CD4-positive, alpha-beta memory T cell (primary cell): ENCODE measurements around the gene KCTD13. TPM values are rescaled to one million over a fixed set of nuclear protein-coding genes. Genes with fewer than 3 reads are reported as not detected.

ENCODE experiments used
- CTCF ChIA-PET: fragments of 350-600 bp; sonication (Branson Sonifier 250); formaldehyde crosslinking; loops from one replicate; lab custom pipeline; 2021; ENCODE audit warnings: inconsistent platforms; ENCODE audit not compliant: partially characterized antibody; lab: Charles Lee
- POLR2A ChIA-PET: fragments of 350-600 bp; sonication (Branson Sonifier 250); formaldehyde crosslinking; loops from one replicate; lab custom pipeline; 2021; ENCODE audit not compliant: partially characterized antibody; lab: Charles Lee
- DNase-seq, 5 donors: peaks; one replicate each; pipeline versions ENCODE4 v3.0.0 to v3.0.0-alpha.2; 2020 to 2022; ENCODE audit warnings: mixed read lengths in 1 of 5
- H3K27ac ChIP-seq: one replicate; pipeline ENCODE4 v1.7.0; 2013; ENCODE audit warnings: low read depth, low read length
- H3K27me3 ChIP-seq: 2 replicates; pipeline ENCODE4 v1.7.0; 2013; ENCODE audit warnings: mild to moderate bottlenecking, low read length, moderate library complexity; ENCODE audit not compliant: insufficient read depth
- H3K36me3 ChIP-seq: 2 replicates; pipeline ENCODE4 v1.7.0; 2013; ENCODE audit warnings: mild to moderate bottlenecking, low read length, moderate library complexity; ENCODE audit not compliant: insufficient read depth
- H3K4me1 ChIP-seq: 2 replicates; pipeline ENCODE4 v1.7.0; 2013; ENCODE audit warnings: mild to moderate bottlenecking, low read length, moderate library complexity; ENCODE audit not compliant: insufficient read depth
- H3K4me3 ChIP-seq, 2 donors: one replicate each; pipeline ENCODE4 v1.7.0; 2013; ENCODE audit warnings: low read length in 2 of 2, mild to moderate bottlenecking in 1 of 2
- H3K9me3 ChIP-seq, 2 donors: one replicate each; pipeline ENCODE4 v1.7.0; 2013; ENCODE audit warnings: low read length in 2 of 2, control low read depth in 1 of 2; ENCODE audit not compliant: control insufficient read depth in 1 of 2
- H3K27ac Mint-ChIP-seq, 7 donors: one replicate each; pipeline ENCODE4 v1.8.0; 2020 to 2021; ENCODE audit warnings: mixed read lengths in 7 of 7, mild to moderate bottlenecking in 6 of 7, inconsistent platforms in 3 of 7, moderate library complexity in 3 of 7
- H3K27me3 Mint-ChIP-seq, 2 donors: one replicate each; pipeline ENCODE4 v1.8.0; 2020 to 2021; ENCODE audit warnings: mixed read lengths in 2 of 2
- H3K36me3 Mint-ChIP-seq, 2 donors: one replicate each; pipeline ENCODE4 v1.8.0; 2020 to 2021; ENCODE audit warnings: mixed read lengths in 2 of 2, inconsistent platforms in 1 of 2, mild to moderate bottlenecking in 1 of 2
- H3K4me1 Mint-ChIP-seq, 4 donors: one replicate each; pipeline ENCODE4 v1.8.0; 2020 to 2021; ENCODE audit warnings: mixed read lengths in 4 of 4, mild to moderate bottlenecking in 1 of 4
- H3K4me3 Mint-ChIP-seq, 8 donors: one replicate each; pipeline ENCODE4 v1.8.0; 2020 to 2021; ENCODE audit warnings: mixed read lengths in 8 of 8, mild to moderate bottlenecking in 7 of 8, moderate library complexity in 6 of 8, inconsistent platforms in 3 of 8
- H3K9me3 Mint-ChIP-seq, 8 donors: one replicate each; pipeline ENCODE4 v1.8.0; 2020 to 2021; ENCODE audit warnings: mixed read lengths in 8 of 8, mild to moderate bottlenecking in 5 of 8, inconsistent platforms in 3 of 8, moderate library complexity in 1 of 8
- intact Hi-C: fragments of 100-400 bp; cut with micrococcal nuclease; formaldehyde crosslinking; loops from one replicate; pipeline ENCODE4 v1.15.1; 2023
- polyA plus RNA-seq, 2 donors: library from polyadenylated mRNA; unstranded; fragments of 300-500 nt; fragmentation: Illumina TruSeq; gene quantifications; one replicate each; pipeline ENCODE4 v1.2.3, GENCODE V29; 2021
- total RNA-seq, 2 experiments: library from RNA; stranded (reverse); gene quantifications; one replicate each; pipeline ENCODE4 v1.2.3, GENCODE V29; 2021

The KCTD13 gene
- total and polyA plus RNA-seq, 4 experiments from 2014 or later = 6.0 to 87.3 (median 51.0) TPM

- no peak overlapping the region for H3K27ac ChIP-seq
- intact Hi-C loops = loop anchor here (1.0 kb wide), 1 partner anchor 38 kb away; the partner anchor contains the start of gene CDIPT
- Mint-ChIP-seq H3K4me3 (peak overlapping the region; percentile 47 to 83 (median 72)), H3K9me3 (peaks cover 0 to 3% (median 0%) of the 10 kb centered on the region in 8 donors), H3K27ac (peak overlapping the region in 2 of 7 donors; percentile 30), H3K36me3 (no peaks in the 10 kb centered on the region), H3K4me1 (peaks cover 0 to 5% (median 3%) of the 10 kb centered on the region in 4 donors), H3K27me3 (peaks cover 18% of the 10 kb centered on the region in 2 donors)
- CTCF ChIA-PET = interaction anchor here (0.9 to 1.3 kb wide), 2 partner anchors 72 to 76 kb away, joined by 3 read pairs; partner anchors contain the start of gene TAOK2
- DNase-seq = no peak
- POLR2A ChIA-PET = interaction anchor here (1.5 to 3.9 kb wide), 4 partner anchors 16 to 93 kb away, joined by 4 to 13 read pairs (median 10); partner anchors contain the start of gene KCTD13
- H3K4me3 ChIP-seq = no peak overlapping the region
- H3K4me1 ChIP-seq = peaks cover 15% of the 10 kb centered on the region
- H3K9me3 ChIP-seq = no peaks in the 10 kb centered on the region
- H3K27me3 ChIP-seq = peaks cover 10% of the 10 kb centered on the region
- no peaks in the 10 kb centered on the region for H3K36me3 ChIP-seq
These were observed 25.0 kb downstream of the KCTD13 start for GRCh38 chr16:29900888-29901606.

- Mint-ChIP-seq H3K36me3 (no peaks in the 10 kb centered on the region), H3K9me3 (peaks cover 0 to 3% (median 0%) of the 10 kb centered on the region in 8 donors), H3K27me3 (peaks cover 18 to 24% of the 10 kb centered on the region in 2 donors), H3K4me3 (peak within 1 kb of the TSS; percentile 47 to 83 (median 72)), H3K27ac (peak within 1 kb of the TSS in 3 of 7 donors; percentile 30 to 41 (median 30)), H3K4me1 (peaks cover 0 to 5% (median 3%) of the 10 kb centered on the region in 4 donors)
- Histone ChIP-seq H3K27me3 (peaks cover 10% of the 10 kb centered on the region), H3K9me3 (no peaks in the 10 kb centered on the region), H3K27ac (no peak within 1 kb of the TSS), H3K4me3 (peak within 1 kb of the TSS in 1 of 2 donors; percentile 45), H3K36me3 (no peaks in the 10 kb centered on the region), H3K4me1 (peaks cover 15% of the 10 kb centered on the region)
- DNase-seq = peak; percentile 74 to 88 (median 80)
- ChIA-PET POLR2A (interaction anchor here (0.8 to 3.9 kb wide), 10 partner anchors 11 to 149 kb away, joined by 3 to 13 read pairs (median 4); partner anchors contain the start of genes INO80E, KCTD13 and TMEM219), CTCF (interaction anchor here (0.9 kb wide), 1 partner anchor 77 kb away, joined by 3 read pairs; no protein-coding TSS in a partner anchor)
- intact Hi-C loops = loop anchor here (1.0 kb wide), 1 partner anchor 37 kb away; the partner anchor contains the start of gene CDIPT
These were observed 25.7 kb downstream of the KCTD13 start, which contains the start of gene ASPHD1 for GRCh38 chr16:29900102-29900887. ASPHD1 (plus strand) TSS chr16:29900488; CDS start chr16:29900972, 484 bp downstream.

GRCh38 chr16:29899516-29900101 is 26.4 kb downstream of the KCTD13 start, which contains the start of gene SEZ6L2:
SEZ6L2 (minus strand) TSS chr16:29899550; CDS start chr16:29899019, 531 bp downstream.
- Histone ChIP-seq H3K27ac (no peak within 1 kb of the TSS), H3K27me3 (peaks cover 10% of the 10 kb centered on the region), H3K4me3 (peak within 1 kb of the TSS in 1 of 2 donors; percentile 45), H3K9me3 (no peaks in the 10 kb centered on the region), H3K36me3 (no peaks in the 10 kb centered on the region), H3K4me1 (peaks cover 15% of the 10 kb centered on the region)
- Mint-ChIP-seq H3K27me3 (peaks cover 18 to 24% of the 10 kb centered on the region in 2 donors), H3K27ac (peak within 1 kb of the TSS in 2 of 7 donors; percentile 30 to 41), H3K4me1 (peaks cover 0 to 5% (median 3%) of the 10 kb centered on the region in 4 donors), H3K9me3 (peaks cover 0 to 3% (median 0%) of the 10 kb centered on the region in 8 donors), H3K4me3 (peak within 1 kb of the TSS; percentile 45 to 83 (median 70)), H3K36me3 (no peaks in the 10 kb centered on the region)
- POLR2A ChIA-PET = interaction anchor here (0.8 to 3.9 kb wide), 9 partner anchors 12 to 149 kb away, joined by 3 to 13 read pairs (median 5); partner anchors contain the start of genes INO80E, KCTD13 and TMEM219
- intact Hi-C loops = loop anchor here (1.0 kb wide), 1 partner anchor 36 kb away; the partner anchor contains the start of gene CDIPT
- no peak for DNase-seq
- CTCF ChIA-PET = no interaction called here

- Mint-ChIP-seq H3K9me3 (peaks cover 0 to 3% (median 0%) of the 10 kb centered on the region in 8 donors), H3K4me3 (peak overlapping the region in 1 of 8 donors; percentile 67), H3K4me1 (peaks cover 0 to 5% (median 3%) of the 10 kb centered on the region in 4 donors), H3K36me3 (no peaks in the 10 kb centered on the region), H3K27me3 (peaks cover 18 to 24% of the 10 kb centered on the region in 2 donors), H3K27ac (no peak overlapping the region)
- peaks cover 15% of the 10 kb centered on the region for H3K4me1 ChIP-seq
- no peaks in the 10 kb centered on the region for H3K9me3 ChIP-seq
- POLR2A ChIA-PET = interaction anchor here (0.8 to 3.9 kb wide), 3 partner anchors 27 to 97 kb away, joined by 4 to 13 read pairs (median 5); partner anchors contain the start of genes INO80E, KCTD13 and TMEM219
- H3K27ac ChIP-seq = no peak overlapping the region
- H3K36me3 ChIP-seq = no peaks in the 10 kb centered on the region
- no peak for DNase-seq
- H3K4me3 ChIP-seq = no peak overlapping the region
- intact Hi-C loops = no loop called here
- H3K27me3 ChIP-seq = peaks cover 10% of the 10 kb centered on the region
- CTCF ChIA-PET = no interaction called here
These were observed 27.1 kb downstream of the KCTD13 start for GRCh38 chr16:29898804-29899515.

GRCh38 chr16:29898135-29898803 is 27.8 kb downstream of the KCTD13 start:
- Mint-ChIP-seq H3K4me1 (peaks cover 0 to 5% (median 3%) of the 10 kb centered on the region in 4 donors), H3K27ac (no peak overlapping the region), H3K27me3 (peaks cover 16 to 24% of the 10 kb centered on the region in 2 donors), H3K9me3 (peaks cover 0 to 3% (median 0%) of the 10 kb centered on the region in 8 donors), H3K4me3 (peak overlapping the region in 4 of 8 donors; percentile 29 to 67 (median 38)), H3K36me3 (no peaks in the 10 kb centered on the region)
- Histone ChIP-seq H3K27me3 (peaks cover 10% of the 10 kb centered on the region), H3K27ac (no peak overlapping the region), H3K9me3 (no peaks in the 10 kb centered on the region), H3K4me1 (peaks cover 15% of the 10 kb centered on the region), H3K36me3 (no peaks in the 10 kb centered on the region), H3K4me3 (no peak overlapping the region)
- DNase-seq = no peak
- ChIA-PET CTCF (no interaction called here), POLR2A (no interaction called here)
- intact Hi-C loops = no loop called here
